A172 (cell line): Measurements from ENCODE around the gene CTNNA2. TPM values are rescaled to one million over a fixed set of nuclear protein-coding genes. Genes with fewer than 3 reads are reported as not detected.

Experiments used
- DNase-seq: peaks from one replicate; pipeline ENCODE4 v3.0.0-alpha.2; 2015; ENCODE audit warnings: low spot score
- total RNA-seq: library from RNA; depleted of rRNA; stranded (reverse); fragments of >200 nt; shearing (Covaris generic); gene quantifications from 2 replicates; pipeline ENCODE4 v1.2.3, GENCODE V29; 2014

CTNNA2 gene
- total RNA-seq, 1 experiment from 2014 or later, result 0.31 TPM

DNA sequence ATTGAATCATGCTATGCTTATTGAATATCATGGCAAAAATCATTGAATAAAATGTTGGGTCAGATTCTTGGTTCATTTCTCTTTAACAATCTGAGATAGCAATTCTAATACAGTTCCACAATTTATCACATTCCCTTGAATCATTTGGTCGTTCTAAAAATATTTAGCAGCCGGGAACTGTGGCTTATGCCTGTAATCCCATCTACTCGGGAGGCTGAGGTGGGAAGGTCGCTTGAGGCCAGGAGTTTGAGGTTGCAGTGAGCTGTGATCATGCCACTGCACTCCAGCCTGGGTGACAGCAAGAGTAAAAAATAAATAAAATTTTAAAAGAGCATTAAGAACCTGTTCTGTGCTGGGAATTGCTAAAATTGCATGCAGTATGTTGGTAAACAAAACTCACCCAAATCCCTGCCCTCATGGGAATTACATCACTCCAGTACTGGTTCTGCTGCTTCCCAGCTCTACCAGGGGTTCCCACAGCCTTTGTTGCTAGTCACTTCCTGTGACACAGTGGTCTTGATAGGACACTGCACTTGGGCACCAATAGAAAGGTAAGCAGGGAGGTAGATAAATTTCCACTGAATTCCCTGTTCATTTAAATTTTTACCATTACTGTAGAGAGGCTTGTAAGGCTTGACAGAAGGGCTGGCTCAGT, 200.4 kb downstream of the CTNNA2 start:
- peak; percentile 62 for DNase-seq

DNA sequence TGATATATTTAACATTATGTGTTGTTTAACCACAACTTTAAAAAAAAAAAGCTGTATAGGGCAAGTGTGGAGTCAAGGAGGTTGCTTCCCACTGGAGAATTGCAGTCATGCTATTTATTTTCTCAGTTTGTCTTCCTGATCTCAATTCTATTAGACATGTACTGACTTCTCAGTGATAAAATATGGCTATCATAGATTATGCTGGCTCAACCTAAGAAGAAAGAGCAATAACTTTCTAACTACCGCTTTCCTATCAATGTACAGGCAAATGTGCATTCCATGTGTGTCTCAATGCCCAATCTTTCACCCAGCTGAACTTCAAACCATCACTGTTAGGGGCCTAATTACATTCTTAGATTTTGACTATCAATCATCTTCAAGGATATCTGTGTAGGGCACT, 201.4 kb downstream of the CTNNA2 start:
- no peak for DNase-seq

DNA sequence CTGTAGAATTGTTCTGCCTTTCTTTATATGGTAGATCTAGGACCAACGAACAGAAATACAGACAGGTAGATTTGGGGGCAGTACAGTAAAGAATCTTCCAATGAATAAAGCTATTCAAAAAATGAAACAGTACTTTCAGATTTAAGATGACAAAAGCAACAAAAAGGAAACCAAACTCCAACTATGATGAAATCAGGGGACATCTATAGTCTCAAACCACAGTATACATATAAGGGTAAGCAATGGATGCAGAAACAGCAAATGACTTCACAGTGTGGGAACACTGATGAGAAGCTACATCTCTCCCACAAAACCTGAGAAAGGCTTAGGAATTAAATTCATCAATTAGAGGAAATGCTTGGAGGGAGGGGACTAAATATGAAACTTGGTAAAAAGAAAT, 202.5 kb downstream of the CTNNA2 start:
- DNase-seq, result no peak

DNA sequence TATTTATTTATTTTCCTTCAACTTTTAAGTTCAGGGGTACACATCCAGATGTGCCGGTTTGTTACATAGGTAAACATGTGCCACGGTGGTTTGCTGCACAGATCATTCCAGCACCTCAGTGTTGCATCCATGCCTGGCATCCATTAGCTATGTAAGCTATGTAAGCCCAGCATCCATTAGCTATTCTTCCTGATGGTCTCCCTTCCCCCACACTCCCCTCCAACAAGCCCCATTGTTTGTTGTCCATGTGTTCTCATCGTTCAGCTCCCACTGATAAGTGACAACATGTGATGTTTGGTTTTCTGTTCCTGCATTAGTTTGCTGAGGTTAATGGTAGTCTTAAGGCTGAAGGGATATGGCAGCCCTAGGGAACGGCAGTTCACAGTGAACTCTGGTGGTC, 203.4 kb downstream of the CTNNA2 start:
- no peak for DNase-seq

DNA sequence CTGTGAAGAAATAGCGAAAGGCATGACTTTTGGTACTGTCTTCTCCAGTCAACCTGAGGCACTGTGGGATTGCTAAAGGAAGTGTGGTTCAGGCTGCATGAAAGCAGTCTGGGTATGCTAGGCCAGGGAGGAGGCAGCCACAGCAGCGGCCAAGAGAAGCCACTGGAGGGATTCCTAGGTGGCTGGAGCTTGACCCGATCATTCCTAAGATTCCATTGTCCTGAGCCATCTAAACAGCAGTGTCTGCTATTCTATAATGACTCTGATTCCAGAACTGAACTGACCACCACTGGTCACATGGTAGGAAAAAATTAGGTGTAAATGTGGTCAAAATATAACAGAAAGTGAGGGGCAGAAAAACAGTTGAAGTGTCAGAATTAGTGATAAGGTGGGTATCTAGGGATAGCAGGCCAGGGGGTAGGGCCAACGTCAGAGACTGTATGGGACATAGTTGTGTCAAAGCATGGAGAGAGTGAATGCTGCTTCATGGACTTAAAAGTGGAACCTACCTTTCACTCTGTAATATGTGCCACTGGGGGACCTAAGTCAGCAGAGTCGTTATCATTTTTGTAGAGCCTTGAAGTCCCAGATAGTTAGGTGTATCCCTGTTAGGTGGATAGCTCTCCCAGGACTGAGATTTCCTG, 204.6 kb downstream of the CTNNA2 start:
- peak; percentile 99 for DNase-seq

DNA sequence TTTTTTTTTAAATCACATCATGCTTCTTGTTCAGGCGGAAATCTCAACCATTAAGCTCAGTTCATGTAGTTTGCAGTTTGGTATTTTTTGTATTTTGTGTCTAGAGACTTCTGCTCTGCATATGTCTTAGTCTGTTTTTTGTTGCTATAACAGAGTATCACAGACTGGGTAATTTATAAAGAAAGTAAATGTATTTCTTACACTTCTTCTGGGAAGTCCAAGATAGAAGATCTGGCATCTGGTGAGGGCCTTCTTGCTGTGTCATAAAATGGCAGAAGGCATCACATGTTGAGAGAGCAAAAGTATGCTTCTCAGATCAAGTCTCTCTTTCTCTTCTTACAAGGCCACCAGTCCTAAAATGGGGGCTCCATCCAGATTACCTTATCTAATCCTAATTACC, 208.2 kb downstream of the CTNNA2 start:
- DNase-seq, result no peak

DNA sequence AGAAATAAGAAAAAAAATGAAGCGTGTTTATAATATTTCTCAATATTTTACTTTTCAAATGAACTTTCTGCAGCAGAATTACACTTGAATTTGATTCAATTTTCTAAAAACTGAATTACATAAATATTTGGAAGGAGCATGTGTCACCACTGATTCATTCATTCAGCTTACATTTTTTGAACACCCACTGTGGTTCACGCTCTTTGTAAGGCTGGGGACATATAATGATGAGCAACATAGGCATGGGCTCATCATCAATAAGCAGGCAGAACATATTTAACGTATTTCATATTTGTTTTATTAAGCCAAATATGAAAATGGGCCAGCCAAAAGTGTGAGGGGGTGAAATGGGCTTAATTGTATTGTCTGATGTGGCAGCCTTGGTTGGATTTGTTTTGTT, 209.1 kb downstream of the CTNNA2 start:
- DNase-seq, result no peak

DNA sequence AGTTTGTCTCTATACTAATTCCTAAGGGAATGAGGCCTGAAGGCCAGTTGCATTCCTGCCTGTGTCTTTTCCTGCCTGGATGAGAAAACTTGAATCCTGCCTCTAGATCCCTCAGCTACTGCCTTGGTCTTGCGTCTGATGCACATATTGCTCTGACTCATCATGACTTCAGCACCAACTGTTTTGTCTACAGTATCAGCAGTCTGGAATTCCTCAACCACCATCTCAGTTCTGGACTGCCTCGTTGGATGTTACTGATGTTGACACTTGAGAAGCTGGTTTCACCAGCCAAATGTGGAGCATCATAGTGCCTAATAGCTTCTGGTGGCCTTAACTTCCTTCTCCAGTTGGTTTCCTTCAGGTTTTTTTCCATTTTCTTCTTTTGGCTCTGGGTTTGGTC, 211.0 kb downstream of the CTNNA2 start:
- peak; percentile 96 for DNase-seq

DNA sequence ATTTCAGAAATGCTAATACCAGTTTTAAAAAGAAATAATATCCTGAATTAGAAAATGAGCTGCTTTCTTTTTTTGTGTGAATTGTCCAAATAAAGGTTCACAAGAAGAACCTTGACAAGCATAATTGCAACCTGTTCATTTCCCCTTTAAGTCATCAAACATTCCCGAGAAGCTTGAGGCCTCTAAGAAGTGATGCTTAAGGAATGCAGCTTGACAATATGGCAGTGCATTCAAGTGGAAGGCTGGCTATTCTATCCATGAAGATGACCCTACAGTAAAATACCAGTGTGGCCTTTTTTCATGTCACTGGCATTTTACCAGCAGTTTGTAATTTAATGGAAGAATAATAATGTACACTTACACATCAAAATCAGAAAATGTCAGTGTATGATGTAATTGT, 216.7 kb downstream of the CTNNA2 start:
- no peak for DNase-seq

DNA sequence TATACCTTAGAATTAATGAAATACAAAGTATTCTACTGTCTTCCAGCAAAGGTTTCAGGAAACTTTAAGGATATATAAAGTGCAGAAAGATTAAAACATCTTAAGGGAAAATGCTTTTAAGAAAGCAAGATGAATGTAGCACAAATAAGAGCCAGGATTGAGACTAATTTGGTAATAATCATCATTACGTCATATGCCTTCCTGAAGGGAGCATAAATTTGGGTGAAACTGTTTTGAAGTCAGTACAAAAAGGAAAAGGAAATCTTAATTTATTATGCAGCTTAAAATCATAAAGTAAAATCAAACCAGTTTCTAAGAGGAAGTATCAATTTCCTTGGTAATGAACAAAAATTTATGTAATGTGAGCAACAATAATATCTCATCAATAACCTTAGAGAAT, 221.7 kb downstream of the CTNNA2 start:
- DNase-seq, result no peak

DNA sequence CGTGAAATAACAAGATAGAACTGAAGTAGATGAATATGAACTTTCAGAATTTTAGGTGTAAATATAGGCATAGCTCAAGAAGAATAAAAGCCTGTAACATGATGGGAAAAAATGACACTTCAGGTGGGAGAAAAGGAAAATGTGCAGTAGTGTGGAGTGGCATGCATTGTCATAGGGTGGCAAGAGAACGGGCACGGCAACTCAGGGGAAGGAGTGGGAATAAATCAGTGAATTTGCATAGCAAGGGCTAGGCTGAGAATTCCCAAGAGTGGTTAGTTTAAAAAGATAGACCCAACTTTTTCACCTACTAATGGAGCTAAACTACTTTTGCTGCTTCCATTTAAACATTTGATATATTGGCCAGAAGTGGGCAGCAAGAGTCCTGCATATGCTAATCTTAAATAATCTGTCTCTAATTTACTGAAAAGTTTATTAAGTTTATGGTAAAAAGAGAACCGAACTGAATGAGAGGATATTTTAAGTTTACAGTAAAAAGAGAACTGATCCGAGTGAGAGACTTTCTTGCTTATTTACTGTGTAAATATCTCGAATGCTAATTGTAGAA, 228.1 kb downstream of the CTNNA2 start:
- no peak for DNase-seq

DNA sequence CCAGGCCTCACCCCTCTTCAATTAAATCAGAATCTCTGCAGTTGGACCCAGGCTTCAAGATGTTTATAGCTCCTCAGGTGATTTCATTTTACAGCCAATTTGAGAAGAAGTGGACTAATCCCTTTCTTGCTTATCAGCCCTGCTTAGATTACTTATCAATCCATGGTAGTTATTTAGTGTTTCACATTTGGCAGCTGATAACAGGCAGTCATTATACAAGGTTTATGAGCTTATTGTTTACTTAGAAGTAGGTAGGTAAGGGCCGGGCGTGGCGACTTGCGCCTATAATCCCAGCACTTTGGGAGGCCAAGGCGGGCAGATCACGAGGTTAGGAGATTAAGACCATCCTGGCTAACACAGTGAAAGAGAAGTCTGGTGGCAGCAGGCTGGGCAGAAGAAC, 237.5 kb downstream of the CTNNA2 start:
- no peak for DNase-seq

DNA sequence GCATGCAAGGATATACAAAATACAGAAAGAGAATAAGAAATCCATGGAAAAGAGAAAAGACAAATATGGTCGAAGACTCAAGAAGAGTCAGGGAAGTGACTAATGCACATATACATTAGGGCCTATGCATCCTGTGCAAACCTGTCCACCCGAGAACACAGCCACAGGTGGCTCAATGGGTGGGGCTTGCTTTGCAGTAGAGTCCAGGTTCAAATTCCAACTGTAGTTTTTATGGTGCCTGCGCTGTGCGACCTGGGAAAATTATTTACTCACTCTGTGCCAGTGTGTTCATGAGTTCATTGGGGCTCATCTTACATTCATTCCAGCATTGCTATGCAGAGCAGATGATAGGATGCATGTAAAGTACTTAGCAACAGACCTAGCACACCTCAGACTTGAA, 244.7 kb downstream of the CTNNA2 start:
- DNase-seq, result no peak

DNA sequence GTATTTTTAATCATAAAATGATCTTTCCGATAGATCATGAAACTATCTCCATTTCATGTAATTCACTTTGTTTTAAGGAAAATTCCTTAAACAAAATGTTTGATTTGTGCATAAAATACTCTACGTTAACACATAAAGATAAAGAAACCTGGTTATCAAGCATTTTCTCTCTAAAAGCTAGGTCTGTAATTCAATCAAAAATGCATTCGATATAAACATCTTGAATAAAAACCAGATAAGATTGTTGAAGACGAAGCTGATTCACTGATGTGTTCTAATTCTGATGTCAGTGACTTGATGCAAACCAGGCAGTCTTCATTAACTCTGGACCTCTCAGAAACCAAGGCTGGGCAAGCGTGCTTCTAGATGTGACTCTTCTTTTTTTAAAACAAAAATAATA, 245.2 kb downstream of the CTNNA2 start:
- no peak for DNase-seq

DNA sequence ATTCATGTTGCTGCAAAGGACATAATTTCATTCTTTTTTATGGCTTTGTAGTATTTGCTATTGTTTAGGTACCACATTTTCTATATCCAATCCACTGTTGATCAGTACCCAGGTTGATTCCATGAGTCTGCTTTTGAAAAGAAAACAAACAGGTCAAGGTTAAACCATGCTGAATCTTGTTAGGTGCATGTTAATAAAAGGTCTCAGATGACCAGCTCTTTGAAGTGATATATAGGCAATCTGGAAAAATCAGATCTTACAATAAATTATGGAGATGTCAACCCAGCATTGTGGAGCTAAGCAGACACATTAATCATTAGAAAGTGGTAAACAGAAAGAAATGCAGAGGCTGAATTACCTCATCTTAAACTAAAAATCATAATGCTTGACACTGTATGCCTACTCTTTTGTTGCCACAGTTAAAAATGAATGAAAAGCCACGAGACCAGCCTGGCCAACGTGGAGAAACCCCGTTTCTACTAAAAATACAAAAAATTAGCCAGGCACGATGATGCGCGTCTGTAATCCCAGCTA, 246.0 kb downstream of the CTNNA2 start:
- no peak for DNase-seq

DNA sequence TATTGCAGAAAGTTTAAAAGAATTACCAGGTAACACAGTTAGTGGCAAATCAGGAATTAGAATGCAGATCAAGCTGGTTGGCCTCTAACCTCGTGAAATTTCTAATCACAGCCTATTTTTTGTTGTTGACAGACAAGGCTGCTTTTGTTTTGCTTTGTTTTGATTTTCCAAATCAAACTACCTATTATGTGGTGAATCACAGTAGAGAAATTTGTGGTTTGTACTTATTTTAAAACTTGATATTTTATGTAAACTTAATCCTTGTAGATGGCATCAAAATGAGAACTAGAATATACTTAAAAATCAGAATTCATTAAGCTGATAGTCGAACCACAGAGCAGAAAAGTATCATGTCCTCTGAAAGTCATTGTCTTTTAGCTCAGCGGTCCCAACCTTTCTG, 258.1 kb downstream of the CTNNA2 start:
- no peak for DNase-seq

DNA sequence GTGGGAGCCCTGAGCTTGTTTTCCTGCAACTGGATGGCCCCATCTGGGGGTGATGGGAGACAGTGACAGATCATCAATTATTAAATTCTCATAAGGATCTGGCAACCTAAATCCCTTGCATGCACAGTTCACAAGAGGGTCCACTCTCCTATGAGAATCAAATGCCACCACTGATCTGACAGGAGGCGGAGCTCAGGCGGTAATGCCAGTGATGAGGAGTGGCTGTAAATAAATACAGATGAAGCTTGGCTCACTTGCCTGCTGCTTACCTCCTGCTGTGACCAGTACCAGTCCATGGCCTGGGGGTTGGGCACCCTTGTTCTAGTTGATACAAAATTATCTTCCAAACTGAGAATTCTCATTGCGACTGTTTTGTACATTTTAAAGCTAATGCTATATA, 258.6 kb downstream of the CTNNA2 start:
- DNase-seq, result no peak

DNA sequence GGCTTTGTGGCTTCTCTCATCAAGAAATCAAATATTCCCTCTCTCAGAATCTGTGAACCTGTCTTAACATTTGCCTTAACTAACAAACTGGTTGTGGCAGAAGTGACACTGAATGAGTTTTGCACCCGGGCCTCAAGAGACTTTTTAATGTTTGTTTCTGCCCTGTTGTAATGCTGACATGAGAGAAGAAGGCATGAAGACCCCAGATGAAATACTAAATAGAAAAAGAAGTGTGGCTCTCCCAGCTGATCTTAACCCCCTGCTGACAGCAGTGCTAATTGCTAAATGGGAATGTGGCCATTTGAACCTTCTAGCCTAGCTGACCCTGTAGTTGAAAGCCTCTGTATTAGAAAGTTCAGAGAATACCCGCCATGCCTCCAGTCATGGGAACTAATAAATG, 261.2 kb downstream of the CTNNA2 start:
- no peak for DNase-seq

DNA sequence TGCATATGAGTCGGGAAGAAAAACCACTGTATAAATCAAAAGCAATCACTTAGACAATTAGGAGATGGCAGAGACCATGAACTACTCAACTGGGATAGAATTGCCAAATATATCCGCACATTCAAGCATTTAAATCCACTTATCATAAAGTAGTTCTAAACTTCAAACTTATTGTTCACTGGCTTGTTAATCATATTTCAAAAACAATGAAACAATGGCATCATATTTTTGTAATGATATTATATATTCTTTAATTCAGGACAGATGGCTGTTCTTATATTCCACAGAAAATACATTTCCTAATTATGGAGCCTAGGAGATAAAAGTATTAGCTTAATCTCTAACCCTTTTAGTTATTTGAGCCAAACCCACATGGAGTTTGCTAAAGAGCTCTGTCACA, 263.6 kb downstream of the CTNNA2 start:
- no peak for DNase-seq

DNA sequence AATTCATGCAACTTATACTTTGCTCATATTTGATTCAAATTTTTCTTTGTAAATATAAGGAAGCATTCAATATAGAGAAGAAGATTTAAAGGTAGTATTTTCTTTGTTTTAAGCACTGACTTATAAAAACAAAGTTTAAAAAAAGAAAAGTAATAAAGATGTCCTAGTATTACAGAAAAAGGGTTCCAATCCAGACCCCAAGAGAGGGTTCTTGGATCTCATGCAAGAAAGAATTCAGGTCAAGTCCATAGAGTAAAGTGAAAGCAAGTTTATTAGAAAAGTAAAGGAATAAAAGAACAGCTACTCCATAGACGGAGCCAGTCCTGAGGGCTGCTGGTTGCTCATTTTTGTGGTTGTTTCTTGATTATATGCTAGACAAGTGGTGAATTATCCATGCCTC, 267.9 kb downstream of the CTNNA2 start:
- no peak for DNase-seq

DNA sequence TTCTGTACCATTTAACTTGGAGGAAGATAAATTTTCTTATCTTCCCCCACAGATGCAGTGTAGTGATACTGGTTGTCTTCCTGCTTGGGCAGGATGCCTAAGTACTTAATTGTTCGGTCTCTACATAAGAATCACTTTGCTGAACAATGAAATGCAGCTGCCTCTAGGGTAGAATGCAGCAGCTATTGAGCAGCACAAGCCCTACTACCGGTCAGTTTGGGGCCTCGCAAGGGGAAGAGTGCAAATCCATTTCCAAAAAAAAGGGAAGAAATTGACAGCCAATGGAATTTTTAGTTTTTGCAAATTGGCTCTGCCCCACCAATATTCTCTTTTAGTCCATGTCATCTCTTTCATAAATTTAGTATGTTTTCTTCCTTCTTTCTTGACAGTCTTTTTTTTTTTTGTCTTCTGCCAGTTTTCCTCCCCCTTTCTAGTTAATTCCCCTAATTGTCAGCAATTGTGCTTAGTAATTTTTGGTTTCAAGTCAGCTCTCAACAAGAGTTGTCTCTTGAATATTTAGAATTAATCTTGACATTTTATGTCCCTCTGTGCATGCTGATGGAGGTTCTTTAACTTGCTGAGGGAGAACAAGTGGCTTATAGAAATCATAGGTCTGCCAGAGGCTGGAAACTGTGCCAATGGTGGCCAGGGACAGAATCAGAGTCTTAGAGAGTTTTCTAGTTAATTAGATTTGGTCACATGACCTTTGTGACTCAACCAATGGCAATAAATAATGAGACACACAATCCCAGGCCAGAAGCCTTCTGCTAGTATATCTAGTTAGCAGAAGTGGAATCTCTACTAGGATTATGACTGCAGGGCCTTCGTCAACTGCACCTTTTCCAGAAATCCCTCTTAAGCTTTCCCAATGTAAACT, 270.0 kb downstream of the CTNNA2 start:
- DNase-seq, result no peak

DNA sequence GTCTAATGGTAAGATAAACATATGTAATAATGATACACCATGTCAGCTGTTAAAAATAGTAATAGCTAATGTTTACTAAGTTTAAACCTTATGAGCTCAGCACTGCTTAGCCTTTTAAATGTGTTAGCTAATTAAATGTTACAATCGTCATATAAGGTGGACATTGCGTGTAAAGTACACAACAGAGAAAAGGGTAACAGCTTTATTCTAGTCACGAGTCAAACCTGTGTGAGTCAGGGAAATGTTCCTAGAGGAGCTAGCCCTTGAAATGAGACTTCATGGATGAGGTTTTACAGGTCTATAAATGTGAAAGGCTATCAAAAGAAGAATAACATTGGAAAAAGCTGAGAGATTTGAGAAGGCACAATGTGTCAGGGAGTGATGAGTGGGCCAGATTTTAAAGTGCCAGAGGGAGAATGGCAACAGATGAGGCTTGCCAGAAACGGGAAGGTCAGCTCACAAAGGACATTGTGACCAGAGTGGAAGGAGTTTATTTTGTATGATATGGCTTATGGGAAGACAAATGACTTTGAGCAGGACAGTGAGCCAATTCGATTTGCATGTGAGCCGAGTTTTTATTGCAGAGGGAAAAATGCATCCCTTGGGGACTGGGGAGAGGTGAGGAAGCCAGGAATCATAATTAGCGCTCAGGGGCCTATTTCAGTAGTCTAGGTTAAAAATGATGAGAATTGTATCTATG, 276.3 kb downstream of the CTNNA2 start:
- no peak for DNase-seq
